ENCODE results near the gene FXYD1. TPM values are rescaled to one million over a fixed set of nuclear protein-coding genes. Genes with fewer than 3 reads are reported as not detected.

Gene FXYD1
- polyA plus RNA-seq, 1 of the 3 experiments (the other 2 are of a cell fraction), result 0.12 TPM

- Histone ChIP-seq H3K9me2 (no peaks in the 10 kb centered on the region), H3K36me3 (replicated peaks in 1 of 2; ENCODE audit: control insufficient read depth in 1 of 2, insufficient read depth in 2 of 2, low read length in 1 of 2) (no peaks in the 10 kb centered on the region), H3K79me2 (ENCODE audit: insufficient read depth) (no peaks in the 10 kb centered on the region), H3K9me3 (no peaks in the 10 kb centered on the region), H3K9ac (no peak overlapping the region), H4K20me1 (ENCODE audit: insufficient read depth) (no peaks in the 10 kb centered on the region), H3K27ac (ENCODE audit: low read depth in 2 of 2, low read length in 1 of 2) (no peak overlapping the region), H2AFZ (ENCODE audit: low read depth) (peak overlapping the region; percentile 96; the same call in 1 of the 2 replicates), H3F3A (replicated peaks; ENCODE audit: insufficient read depth) (no peaks in the 10 kb centered on the region), H3K4me3 (ENCODE audit: low read depth in 2 of 2, low read length in 1 of 2) (no peak overlapping the region), H3K27me3 (ENCODE audit: insufficient read depth) (no peaks in the 10 kb centered on the region; the same call in 1 of the 2 replicates), H3K4me1 (ENCODE audit: control insufficient read depth in 1 of 2, insufficient read depth in 2 of 2, low read depth in 1 of 2, low read length in 1 of 2) (peaks cover 0 to 8% of the 10 kb centered on the region in 2 experiments; a peak in 1 of 4 replicates), H3K4me2 (no peak overlapping the region)
- CTCF ChIA-PET, result interaction anchor here (1.2 to 7.5 kb wide), 8 partner anchors 11 to 144 kb away, joined by 3 to 60 read pairs (median 14); partner anchors contain the start of genes FXYD1, FXYD3, FXYD7 and LGI4
- no peak for DNase-seq
- WGBS (ENCODE audit: low lambda C conversion rate), result 80% methylated on average over 17 of the region's 19 CpGs
- TF ChIP-seq ELF1 (IDR thresholded peaks at IDR 0.05), result no peak
- POLR2A ChIA-PET, result no interaction called here
Observed at GRCh38 chr19:35125270-35125717, 13.3 kb upstream of the FXYD1 start.

- WGBS (ENCODE audit: low lambda C conversion rate), result 90% methylated on average over 19 of the region's 35 CpGs
- Histone ChIP-seq H3K9me3 (no peaks in the 10 kb centered on the region), H2AFZ (ENCODE audit: low read depth) (no peak overlapping the region), H4K20me1 (ENCODE audit: insufficient read depth) (no peaks in the 10 kb centered on the region), H3K4me2 (no peak overlapping the region), H3K9me2 (no peaks in the 10 kb centered on the region), H3K9ac (no peak overlapping the region), H3K36me3 (replicated peaks in 1 of 2; ENCODE audit: control insufficient read depth in 1 of 2, insufficient read depth in 2 of 2, low read length in 1 of 2) (no peaks in the 10 kb centered on the region), H3F3A (replicated peaks; ENCODE audit: insufficient read depth) (no peaks in the 10 kb centered on the region), H3K27ac (ENCODE audit: low read depth in 2 of 2, low read length in 1 of 2) (no peak overlapping the region), H3K4me1 (ENCODE audit: control insufficient read depth in 1 of 2, insufficient read depth in 2 of 2, low read depth in 1 of 2, low read length in 1 of 2) (peaks cover 0 to 8% of the 10 kb centered on the region in 2 experiments; a peak in 1 of 4 replicates), H3K79me2 (ENCODE audit: insufficient read depth) (no peaks in the 10 kb centered on the region), H3K4me3 (ENCODE audit: low read depth in 2 of 2, low read length in 1 of 2) (no peak overlapping the region), H3K27me3 (ENCODE audit: insufficient read depth) (no peaks in the 10 kb centered on the region; the same call in 1 of the 2 replicates)
- no peak for DNase-seq
- no peak for TF ChIP-seq GATA2 (CRISPR knock-in tag; IDR thresholded peaks at IDR 0.05)
- TF ChIP-seq TAF1 (IDR thresholded peaks at IDR 0.05; ENCODE audit: borderline replicate concordance, low read depth, low read length), result no peak
- TF ChIP-seq NFIC (IDR thresholded peaks at IDR 0.05; ENCODE audit: borderline replicate concordance), result no peak
- no peak for TF ChIP-seq TCF12 (IDR thresholded peaks at IDR 0.05)
- TF ChIP-seq MXI1 (IDR thresholded peaks at IDR 0.05; ENCODE audit: low read depth, low read length), result no peak
- no peak for TF ChIP-seq FOXJ3 (CRISPR knock-in tag; IDR thresholded peaks at IDR 0.05)
- TF ChIP-seq GABPA (IDR thresholded peaks at IDR 0.05; ENCODE audit: low read depth), result no peak
- TF ChIP-seq FOXM1 (IDR thresholded peaks at IDR 0.05; ENCODE audit: low read depth), result no peak
- TF ChIP-seq JUND (IDR thresholded peaks at IDR 0.05), result no peak
- TF ChIP-seq CHD2 (IDR thresholded peaks at IDR 0.05; ENCODE audit: low read length, partially characterized antibody), result no peak
- no peak for TF ChIP-seq TEAD4 (IDR thresholded peaks at IDR 0.05; ENCODE audit: borderline replicate concordance, insufficient read depth)
- TF ChIP-seq EZH2phosphoT487 (IDR thresholded peaks at IDR 0.05; ENCODE audit: borderline replicate concordance, low read depth), result no peak
- no peak for TF ChIP-seq RCOR1 (IDR thresholded peaks at IDR 0.05; ENCODE audit: low read length)
- ChIA-PET POLR2A (no interaction called here), CTCF (interaction anchor here (1.2 to 7.5 kb wide), 6 partner anchors 10 to 59 kb away, joined by 3 to 60 read pairs (median 20); partner anchors contain the start of genes FXYD1, FXYD3, FXYD7 and LGI4)
Observed at GRCh38 chr19:35125749-35126623, 12.6 kb upstream of the FXYD1 start.

Data from SK-N-SH (cell line).